ENCODE measurements around the gene JADE1. TPM values are rescaled to one million over a fixed set of nuclear protein-coding genes. Genes with fewer than 3 reads are reported as not detected.

The JADE1 gene
- total and polyA plus RNA-seq, 3 donors from 2014 or later, result 19.1 to 32.2 (median 28.9) TPM

GRCh38 chr4:128831531-128832242 lies 22.2 kb downstream of the JADE1 start:
- Histone ChIP-seq H3K9me3 (no peaks in the 10 kb centered on the region), H3K27ac (no peak overlapping the region), H3K4me3 (no peak overlapping the region), H3K36me3 (ENCODE audit: low read depth, missing control alignments) (no peaks in the 10 kb centered on the region), H3K27me3 (no peaks in the 10 kb centered on the region), H3K4me1 (peaks cover 21% of the 10 kb centered on the region)
- intact Hi-C loops (cut with DNase I; ENCODE audit: low total_unique reads), result no loop called here
- DNase-seq, result no peak
- 56 to 70% methylated on average over 8 of the region's 8 CpGs for WGBS, 2 donors
- TF ChIP-seq POLR2A (IDR thresholded peaks at IDR 0.05), result no peak
- TF ChIP-seq, protein P1, sequence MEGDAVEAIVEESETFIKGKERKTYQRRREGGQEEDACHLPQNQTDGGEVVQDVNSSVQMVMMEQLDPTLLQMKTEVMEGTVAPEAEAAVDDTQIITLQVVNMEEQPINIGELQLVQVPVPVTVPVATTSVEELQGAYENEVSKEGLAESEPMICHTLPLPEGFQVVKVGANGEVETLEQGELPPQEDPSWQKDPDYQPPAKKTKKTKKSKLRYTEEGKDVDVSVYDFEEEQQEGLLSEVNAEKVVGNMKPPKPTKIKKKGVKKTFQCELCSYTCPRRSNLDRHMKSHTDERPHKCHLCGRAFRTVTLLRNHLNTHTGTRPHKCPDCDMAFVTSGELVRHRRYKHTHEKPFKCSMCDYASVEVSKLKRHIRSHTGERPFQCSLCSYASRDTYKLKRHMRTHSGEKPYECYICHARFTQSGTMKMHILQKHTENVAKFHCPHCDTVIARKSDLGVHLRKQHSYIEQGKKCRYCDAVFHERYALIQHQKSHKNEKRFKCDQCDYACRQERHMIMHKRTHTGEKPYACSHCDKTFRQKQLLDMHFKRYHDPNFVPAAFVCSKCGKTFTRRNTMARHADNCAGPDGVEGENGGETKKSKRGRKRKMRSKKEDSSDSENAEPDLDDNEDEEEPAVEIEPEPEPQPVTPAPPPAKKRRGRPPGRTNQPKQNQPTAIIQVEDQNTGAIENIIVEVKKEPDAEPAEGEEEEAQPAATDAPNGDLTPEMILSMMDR (IDR thresholded peaks at IDR 0.05), result no peak

- Histone ChIP-seq H3K27me3 (no peaks in the 10 kb centered on the region), H3K9me3 (no peaks in the 10 kb centered on the region), H3K4me3 (no peak overlapping the region), H3K36me3 (ENCODE audit: low read depth, missing control alignments) (no peaks in the 10 kb centered on the region), H3K4me1 (peaks cover 21% of the 10 kb centered on the region), H3K27ac (no peak overlapping the region)
- intact Hi-C loops (cut with DNase I; ENCODE audit: low total_unique reads), result no loop called here
- TF ChIP-seq, protein P1 (IDR thresholded peaks at IDR 0.05), result no peak
- no peak for TF ChIP-seq POLR2A (IDR thresholded peaks at IDR 0.05)
- 73 to 78% methylated on average over 2 of the region's 2 CpGs for WGBS, 2 donors
- DNase-seq, result no peak
Measured at GRCh38 chr4:128832243-128832625, 22.7 kb downstream of the JADE1 start.

DNA sequence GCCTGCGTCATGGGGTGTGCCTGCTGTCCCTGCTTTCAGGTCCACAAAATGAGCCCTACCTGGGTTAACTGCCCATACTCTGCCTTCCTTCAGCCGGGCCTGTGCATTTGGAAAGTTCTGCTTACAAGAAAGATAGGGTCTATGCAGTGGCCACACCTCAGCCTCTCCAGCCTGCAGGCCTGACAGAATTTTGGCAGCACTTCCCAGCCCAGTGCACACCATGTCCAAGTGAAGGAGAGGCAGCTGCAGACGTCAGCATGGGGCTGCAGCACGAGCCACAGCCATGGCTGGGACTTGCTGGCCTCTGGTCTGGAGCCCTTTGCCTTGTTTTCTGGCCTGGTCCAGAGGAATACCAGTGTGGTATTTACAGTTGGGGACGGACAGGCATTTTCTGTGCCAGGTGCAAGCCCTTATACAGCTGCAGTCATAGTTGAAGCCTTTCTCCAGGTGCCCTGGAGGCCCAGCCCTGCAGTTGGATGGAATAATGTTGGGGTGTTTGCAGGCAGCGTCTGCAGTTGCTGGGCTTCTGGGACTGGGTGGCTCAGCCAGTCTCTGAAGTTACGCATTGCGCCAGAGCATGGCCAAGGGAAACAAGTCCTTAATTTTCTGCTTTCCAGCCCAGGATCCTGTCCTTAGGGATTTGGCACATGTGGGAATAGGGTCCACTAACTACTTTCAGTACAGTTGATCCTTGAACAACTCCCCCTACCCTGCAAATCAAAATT lies 26.2 kb downstream of the JADE1 start:
- TF ChIP-seq POLR2A (IDR thresholded peaks at IDR 0.05), result no peak
- TF ChIP-seq, protein P1 (IDR thresholded peaks at IDR 0.05), result no peak
- H3K4me1 ChIP-seq, result peaks cover 18% of the 10 kb centered on the region
- peak overlapping the region in 1 of 2 donors; percentile 42 for H3K27ac ChIP-seq
- peak; percentile 79 for DNase-seq
- no peaks in the 10 kb centered on the region for H3K36me3 ChIP-seq (ENCODE audit: low read depth, missing control alignments)
- H3K27me3 ChIP-seq, result no peaks in the 10 kb centered on the region
- WGBS, 2 donors, result 57 to 67% methylated on average over 5 to 8 of the region's 8 CpGs
- H3K9me3 ChIP-seq, result no peaks in the 10 kb centered on the region
- intact Hi-C loops (cut with DNase I; ENCODE audit: low total_unique reads), result no loop called here
- no peak overlapping the region for H3K4me3 ChIP-seq

- no peak overlapping the region for H3K4me3 ChIP-seq
- no peak for DNase-seq
- no peaks in the 10 kb centered on the region for H3K9me3 ChIP-seq
- 93 to 95% methylated on average over 2 of the region's 2 CpGs for WGBS, 2 donors
- no peaks in the 10 kb centered on the region for H3K27me3 ChIP-seq
- peaks cover 5% of the 10 kb centered on the region for H3K4me1 ChIP-seq
- TF ChIP-seq, protein P1 (IDR thresholded peaks at IDR 0.05), result no peak
- TF ChIP-seq POLR2A (IDR thresholded peaks at IDR 0.05), result no peak
- no peak overlapping the region for H3K27ac ChIP-seq
- intact Hi-C loops (cut with DNase I; ENCODE audit: low total_unique reads), result no loop called here
- no peaks in the 10 kb centered on the region for H3K36me3 ChIP-seq (ENCODE audit: low read depth, missing control alignments)
Measured at GRCh38 chr4:128837198-128837597, 27.7 kb downstream of the JADE1 start.

Data from testis (tissue), 3 donors.